ENCODE data around the gene THRB.
"Not testable (repeated sequence)": the region's sequence is repeated elsewhere in the genome, so short reads cannot be mapped to it uniquely, and the experiment has no call there.

The THRB gene

GRCh38 chr3:24096271-24096670 is 398.4 kb downstream of the THRB start:
- DNase-seq (ENCODE audit: low read depth), result no peak

GRCh38 chr3:24094818-24095217 is 399.8 kb downstream of the THRB start:
- not testable (repeated sequence) for DNase-seq (ENCODE audit: low read depth)

- DNase-seq (ENCODE audit: low read depth), result no peak
These were observed 405.9 kb downstream of the THRB start for GRCh38 chr3:24088782-24089181.

GRCh38 chr3:24087469-24087868 is 407.2 kb downstream of the THRB start:
- DNase-seq (ENCODE audit: low read depth), result no peak

GRCh38 chr3:24086617-24087404 is 407.8 kb downstream of the THRB start:
- DNase-seq (ENCODE audit: low read depth), result no peak

GRCh38 chr3:24086206-24086605 is 408.4 kb downstream of the THRB start:
- no peak for DNase-seq (ENCODE audit: low read depth)

GRCh38 chr3:24072193-24072592 is 422.5 kb downstream of the THRB start:
- DNase-seq (ENCODE audit: low read depth), result no peak

GRCh38 chr3:24069045-24069444 is 425.6 kb downstream of the THRB start:
- no peak for DNase-seq (ENCODE audit: low read depth)

GRCh38 chr3:24067483-24067882 is 427.2 kb downstream of the THRB start:
- no peak for DNase-seq (ENCODE audit: low read depth)

Data from activated gamma-delta T cell treated with anti-CD3 and anti-CD28 coated beads, Interleukin-2, amount 50 U/mL, for 16 hours (primary cell).